GM12875 (cell line): ENCODE measurements around the gene PACS1.

Source experiments
- H3K4me3 ChIP-seq: one replicate; pipeline ENCODE4 v1.5.1; 2011; ENCODE audit warnings: low read depth, low read length, control low read depth
- TF ChIP-seq, protein P1 (sequence below): IDR thresholded peaks from 2 replicates; pipeline ENCODE4 v1.5.1; 2011; ENCODE audit warnings: low read depth, mild to moderate bottlenecking, control low read depth, inconsistent platforms, low read length, moderate library complexity, borderline replicate concordance; ENCODE audit not compliant: insufficient read depth

The PACS1 gene

DNA sequence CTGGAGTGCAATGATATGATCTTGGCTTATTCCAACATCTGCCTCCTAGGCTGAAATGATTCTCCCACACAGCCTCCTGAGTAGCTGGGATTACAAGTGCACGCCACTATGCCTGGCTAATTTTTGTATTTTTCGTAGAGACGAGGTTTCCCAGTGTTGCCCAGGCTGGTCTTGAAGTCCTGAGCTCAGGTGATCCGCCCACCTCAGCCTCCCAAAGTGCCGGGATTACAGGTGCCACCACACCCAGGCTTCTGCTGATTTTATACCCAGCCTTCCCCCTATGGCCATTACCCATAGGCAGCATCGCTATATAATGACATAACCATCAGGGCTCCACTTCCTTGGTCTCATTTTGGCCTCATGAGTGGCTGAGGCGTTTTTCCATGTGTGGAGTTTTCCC is 137.7 kb downstream of the PACS1 start:
- H3K4me3 ChIP-seq, result no peak overlapping the region
- TF ChIP-seq, protein P1, sequence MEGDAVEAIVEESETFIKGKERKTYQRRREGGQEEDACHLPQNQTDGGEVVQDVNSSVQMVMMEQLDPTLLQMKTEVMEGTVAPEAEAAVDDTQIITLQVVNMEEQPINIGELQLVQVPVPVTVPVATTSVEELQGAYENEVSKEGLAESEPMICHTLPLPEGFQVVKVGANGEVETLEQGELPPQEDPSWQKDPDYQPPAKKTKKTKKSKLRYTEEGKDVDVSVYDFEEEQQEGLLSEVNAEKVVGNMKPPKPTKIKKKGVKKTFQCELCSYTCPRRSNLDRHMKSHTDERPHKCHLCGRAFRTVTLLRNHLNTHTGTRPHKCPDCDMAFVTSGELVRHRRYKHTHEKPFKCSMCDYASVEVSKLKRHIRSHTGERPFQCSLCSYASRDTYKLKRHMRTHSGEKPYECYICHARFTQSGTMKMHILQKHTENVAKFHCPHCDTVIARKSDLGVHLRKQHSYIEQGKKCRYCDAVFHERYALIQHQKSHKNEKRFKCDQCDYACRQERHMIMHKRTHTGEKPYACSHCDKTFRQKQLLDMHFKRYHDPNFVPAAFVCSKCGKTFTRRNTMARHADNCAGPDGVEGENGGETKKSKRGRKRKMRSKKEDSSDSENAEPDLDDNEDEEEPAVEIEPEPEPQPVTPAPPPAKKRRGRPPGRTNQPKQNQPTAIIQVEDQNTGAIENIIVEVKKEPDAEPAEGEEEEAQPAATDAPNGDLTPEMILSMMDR, result no peak

DNA sequence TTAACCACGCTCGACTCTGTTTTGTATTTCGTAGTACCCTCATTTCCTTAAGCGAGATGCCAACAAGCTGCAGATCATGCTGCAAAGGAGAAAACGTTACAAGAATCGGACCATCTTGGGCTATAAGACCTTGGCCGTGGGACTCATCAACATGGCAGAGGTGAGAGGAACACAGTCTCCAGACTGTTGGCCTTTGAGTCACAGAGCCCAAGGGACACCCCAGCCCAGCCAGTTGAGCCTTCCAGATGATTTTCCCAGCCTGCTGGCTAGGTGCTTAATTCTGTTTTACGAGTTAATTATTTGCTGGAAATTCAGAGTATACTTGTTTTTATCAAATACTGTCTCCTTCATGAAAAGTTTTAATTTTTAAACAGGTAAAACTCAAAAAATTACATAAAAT is 141.0 kb downstream of the PACS1 start:
- no peak overlapping the region for H3K4me3 ChIP-seq
- TF ChIP-seq, protein P1, result no peak

DNA sequence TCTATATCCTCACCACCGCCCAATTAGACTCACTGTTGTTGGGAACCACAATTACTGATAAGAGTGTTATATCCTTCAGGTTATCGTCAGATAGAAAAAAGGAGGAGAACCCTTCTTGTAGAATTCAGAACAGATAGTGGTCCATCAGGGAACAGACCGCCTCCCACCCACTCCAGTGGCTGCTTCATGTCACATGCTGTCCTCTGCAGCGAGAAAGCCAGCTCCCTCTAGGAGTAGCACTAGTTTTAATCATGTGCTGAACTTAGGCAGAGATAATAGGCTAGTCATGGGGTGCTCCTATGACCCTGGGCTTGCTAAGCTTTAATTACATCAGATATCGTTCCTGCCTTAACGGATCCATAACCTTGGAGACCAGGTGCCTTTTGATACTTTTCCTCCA is 146.8 kb downstream of the PACS1 start:
- TF ChIP-seq, protein P1, result no peak

DNA sequence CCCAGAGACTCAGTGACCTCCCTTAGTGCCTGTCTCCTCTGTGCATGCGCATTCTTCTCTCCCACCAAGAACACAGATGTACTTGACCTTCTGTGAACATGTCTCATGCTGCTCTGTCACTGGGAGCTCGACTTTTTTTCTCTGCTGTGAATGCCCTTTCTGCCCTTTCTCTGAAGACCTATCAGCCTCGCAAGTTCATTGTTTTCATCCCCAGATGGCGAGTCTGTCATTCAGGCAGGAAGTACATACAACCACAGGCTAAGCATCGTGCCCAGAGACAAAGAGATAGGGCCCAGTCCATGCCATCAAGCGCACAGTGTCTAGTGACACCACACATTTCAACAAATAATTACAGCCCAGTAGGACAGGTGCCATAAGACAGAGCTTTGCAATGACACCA is 148.0 kb downstream of the PACS1 start:
- TF ChIP-seq, protein P1, result no peak
- no peak overlapping the region for H3K4me3 ChIP-seq

More for the DNA sequence above, 146.8 kb downstream of the PACS1 start:
- H3K4me3 ChIP-seq, result no peak overlapping the region

DNA sequence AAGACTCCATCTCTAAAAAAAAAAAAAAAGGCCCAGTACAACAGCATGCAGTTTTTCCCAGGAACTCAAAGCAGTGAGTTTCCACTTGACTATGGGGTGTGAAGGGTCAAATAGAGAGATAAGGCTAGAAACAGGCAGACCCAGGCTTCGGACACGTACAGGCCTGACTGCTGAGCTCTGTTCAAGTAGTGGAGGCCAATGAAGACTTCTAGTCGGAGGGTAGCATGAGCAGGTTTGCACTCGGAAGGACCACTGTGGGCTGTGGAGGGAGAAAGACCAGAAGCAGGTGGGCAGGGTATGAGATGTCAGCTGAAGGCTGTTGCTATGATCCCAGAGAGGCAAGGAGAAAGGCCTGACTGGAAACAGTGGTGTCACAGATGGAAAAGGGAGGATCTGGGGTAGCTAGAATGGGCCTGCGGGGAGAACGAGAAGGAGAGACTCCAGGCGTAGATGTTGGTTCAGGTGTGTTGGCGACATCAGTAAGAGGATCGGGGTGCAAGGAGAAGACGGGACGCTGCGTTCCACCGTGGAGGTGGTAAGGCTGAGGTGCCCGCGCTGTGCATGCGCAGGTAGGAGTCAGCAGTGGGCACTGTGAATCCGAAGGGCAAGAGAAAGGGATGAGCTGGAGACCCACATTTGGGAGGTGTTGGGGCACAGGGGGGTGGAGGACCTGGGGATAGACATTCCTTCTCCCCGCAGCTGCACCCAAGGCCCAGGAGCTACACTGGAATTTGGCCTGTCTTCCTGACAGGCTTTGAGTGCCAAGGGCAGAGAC is 149.0 kb downstream of the PACS1 start:
- TF ChIP-seq, protein P1, result no peak

DNA sequence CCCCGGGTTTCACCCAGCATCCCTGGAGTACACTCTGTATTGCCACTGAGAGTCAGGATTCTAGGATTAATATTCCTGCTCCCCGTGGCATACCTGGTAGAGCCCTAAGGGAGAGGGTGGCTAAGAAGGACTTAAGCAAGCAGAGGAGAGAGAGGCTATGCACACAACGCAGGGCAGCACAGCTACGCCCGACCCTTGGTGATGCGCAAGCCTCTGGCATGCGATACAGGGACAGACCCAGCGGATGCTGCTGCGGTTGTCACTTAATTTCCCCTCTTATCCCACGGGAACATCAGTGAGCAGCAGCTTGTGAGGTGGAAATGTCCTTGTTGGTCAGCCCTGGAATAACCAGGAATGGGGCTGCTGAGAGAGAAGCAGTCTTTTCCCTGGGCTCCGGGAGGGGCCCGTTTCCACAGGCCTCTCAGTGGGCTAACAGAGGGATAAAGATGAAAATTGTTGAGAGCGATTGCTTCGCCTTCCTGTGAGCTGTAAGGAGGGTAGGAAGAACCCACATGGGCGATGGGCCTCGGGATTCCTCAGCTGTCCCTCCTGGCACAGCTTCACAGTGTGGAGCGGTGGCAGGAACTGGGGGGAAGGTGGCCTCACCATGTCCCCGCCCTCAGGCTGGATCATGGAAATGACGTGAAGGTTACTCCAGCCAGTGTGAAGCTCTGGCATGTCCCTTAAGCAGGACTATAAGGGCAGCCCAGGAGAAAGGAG is 149.9 kb downstream of the PACS1 start:
- no peak overlapping the region for H3K4me3 ChIP-seq
- TF ChIP-seq, protein P1, result no peak

More for the DNA sequence above, 149.0 kb downstream of the PACS1 start:
- H3K4me3 ChIP-seq, result no peak overlapping the region

DNA sequence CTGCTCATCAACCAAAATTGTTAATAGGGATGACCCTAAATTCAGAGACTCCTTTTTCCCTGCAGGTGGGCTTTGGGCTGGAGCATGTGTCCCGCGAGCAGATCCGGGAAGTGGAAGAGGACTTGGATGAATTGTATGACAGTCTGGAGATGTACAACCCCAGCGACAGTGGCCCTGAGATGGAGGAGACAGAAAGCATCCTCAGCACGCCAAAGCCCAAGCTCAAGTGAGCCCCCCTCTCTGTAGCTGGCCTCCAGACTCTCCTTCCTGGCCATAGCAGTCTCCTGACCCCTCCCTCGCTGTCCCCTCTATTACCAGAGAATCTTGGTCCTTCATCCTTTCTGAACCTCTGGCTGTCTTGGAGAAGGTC is 150.5 kb downstream of the PACS1 start:
- TF ChIP-seq, protein P1, result no peak
- H3K4me3 ChIP-seq, result no peak overlapping the region
